H1 (cell line): ENCODE measurements around the gene KCNA2. TPM values are rescaled to one million over a fixed set of nuclear protein-coding genes. Genes with fewer than 3 reads are reported as not detected.

Experiments used
- CTCF ChIA-PET: fragments of 300-600 bp; sonication (Branson Sonifier 250); formaldehyde crosslinking; loops from one replicate; lab custom pipeline; 2021; ENCODE audit not compliant: partially characterized antibody; lab: Charles Lee
- POLR2A ChIA-PET: fragments of 300-600 bp; sonication (Branson Sonifier 250); formaldehyde crosslinking; loops from one replicate; lab custom pipeline; 2021; ENCODE audit warnings: inconsistent platforms; ENCODE audit not compliant: partially characterized antibody; lab: Charles Lee
- DNase-seq, 2 experiments: peaks; one replicate each; pipeline versions ENCODE4 v3.0.0 to v3.0.0-alpha.2; 2010 to 2022; ENCODE audit warnings: low spot score in 2 of 2, low read depth in 1 of 2, mixed read lengths in 1 of 2
- FAIRE-seq: peaks from 2 replicates; lab custom pipeline; 2011; peaks lifted over from hg19 to GRCh38; lab: Jason Lieb, UNC
- H2AFZ ChIP-seq: 2 replicates; pipeline ENCODE4 v1.8.1; 2012; ENCODE audit warnings: low read length, inconsistent platforms
- H2AK5ac ChIP-seq: 2 replicates; pipeline ENCODE4 v1.6.1; 2013; ENCODE audit warnings: low read depth, low read length
- H2BK120ac ChIP-seq: replicated peaks from 2 replicates; pipeline ENCODE3; 2013; ENCODE audit warnings: low read depth, low read length, inconsistent platforms
- H2BK12ac ChIP-seq: 2 replicates; pipeline ENCODE4 v1.6.1; 2013; ENCODE audit warnings: low read depth, low read length
- H2BK15ac ChIP-seq: 2 replicates; pipeline ENCODE4 v1.6.1; 2013; ENCODE audit warnings: low read length
- H2BK20ac ChIP-seq: 2 replicates; pipeline ENCODE4 v1.6.1; 2013; ENCODE audit warnings: low read length
- H2BK5ac ChIP-seq: 2 replicates; pipeline ENCODE4 v1.6.1; 2013; ENCODE audit warnings: low read depth, low read length
- H3K14ac ChIP-seq: 2 replicates; pipeline ENCODE4 v1.6.1; 2013; ENCODE audit warnings: inconsistent platforms; ENCODE audit not compliant: insufficient read length
- H3K18ac ChIP-seq: 2 replicates; pipeline ENCODE4 v1.6.1; 2013; ENCODE audit warnings: low read length; ENCODE audit errors: extremely low read depth
- H3K23ac ChIP-seq: 2 replicates; pipeline ENCODE4 v1.6.1; 2013; ENCODE audit warnings: inconsistent platforms; ENCODE audit not compliant: insufficient read length
- H3K23me2 ChIP-seq: 2 replicates; pipeline ENCODE4 v1.6.1; 2013; ENCODE audit warnings: low read depth, low read length
- H3K27ac ChIP-seq: 2 replicates; pipeline ENCODE4 v1.6.1; 2011; ENCODE audit warnings: low read depth, low read length, inconsistent platforms
- H3K27me3 ChIP-seq, 4 experiments: replicated peaks in 1 of 4; 1 replicate in 1 of 4; 2 replicates in 3 of 4; pipeline versions ENCODE4 v1.6.1 to v1.8.1; 2011 to 2013; ENCODE audit warnings: low read length in 3 of 4, mild to moderate bottlenecking in 3 of 4, inconsistent platforms in 2 of 4, mixed read lengths in 2 of 4, moderate library complexity in 1 of 4; ENCODE audit not compliant: control insufficient read depth in 3 of 4, insufficient read depth in 3 of 4; ENCODE audit errors: extremely low read depth in 1 of 4
- H3K36me3 ChIP-seq, 4 experiments: 2 replicates each; pipeline versions ENCODE4 v1.6.1 to v1.8.1; 2011 to 2013; ENCODE audit warnings: mild to moderate bottlenecking in 4 of 4, low read length in 3 of 4, moderate library complexity in 2 of 4, control low read depth in 1 of 4, inconsistent platforms in 1 of 4; ENCODE audit not compliant: insufficient read depth in 4 of 4, control insufficient read depth in 2 of 4
- H3K4ac ChIP-seq: replicated peaks from 2 replicates; pipeline ENCODE3; 2013; ENCODE audit warnings: low read length, low read depth, mixed read lengths, inconsistent platforms; ENCODE audit not compliant: insufficient read length
- H3K4me1 ChIP-seq, 4 experiments: replicated peaks in 1 of 4; 1 replicate in 1 of 4; 2 replicates in 3 of 4; pipeline versions ENCODE4 v1.6.1 to v1.8.1; 2011 to 2013; ENCODE audit warnings: low read length in 3 of 4, inconsistent platforms in 2 of 4, mixed read lengths in 1 of 4; ENCODE audit not compliant: insufficient read depth in 4 of 4, control insufficient read depth in 3 of 4
- H3K4me2 ChIP-seq, 2 experiments: 2 replicates each; pipeline versions ENCODE4 v1.6.1 to v1.8.1; 2011 to 2013; ENCODE audit warnings: low read depth in 2 of 2, low read length in 2 of 2, control low read depth in 1 of 2, inconsistent platforms in 1 of 2, mild to moderate bottlenecking in 1 of 2; ENCODE audit not compliant: insufficient read depth in 1 of 2
- H3K4me3 ChIP-seq, 4 experiments: fragments of 200-600, 300-600 bp in 1 of 4; sonication (generic), shearing (Covaris generic), sonication (Bioruptor Twin) in 1 of 4; 2 replicates each; pipeline versions ENCODE4 v1.5.1 to v1.8.1; 2011 to 2016; ENCODE audit warnings: low read length in 4 of 4, low read depth in 3 of 4, control low read depth in 2 of 4, inconsistent platforms in 2 of 4, mild to moderate bottlenecking in 2 of 4, mixed read lengths in 1 of 4, moderate library complexity in 1 of 4; ENCODE audit not compliant: insufficient read depth in 2 of 4; ENCODE audit errors: extremely low read depth in 1 of 4
- H3K56ac ChIP-seq: replicated peaks from 2 replicates; pipeline ENCODE3; 2013; ENCODE audit warnings: low read depth, mild to moderate bottlenecking, mixed read lengths, low read length, inconsistent platforms; ENCODE audit not compliant: insufficient read length
- H3K79me1 ChIP-seq: 2 replicates; pipeline ENCODE4 v1.6.1; 2013; ENCODE audit warnings: low read depth, low read length, control low read depth
- H3K79me2 ChIP-seq, 2 experiments: 2 replicates each; pipeline versions ENCODE4 v1.6.1 to v1.8.1; 2012 to 2013; ENCODE audit warnings: low read length in 2 of 2, mild to moderate bottlenecking in 2 of 2, inconsistent platforms in 1 of 2; ENCODE audit not compliant: insufficient read depth in 2 of 2, control insufficient read depth in 1 of 2
- H3K9ac ChIP-seq, 4 experiments: replicated peaks in 1 of 4; 1 replicate in 1 of 4; 2 replicates in 3 of 4; pipeline versions ENCODE4 v1.6.1 to v1.8.1; 2011 to 2013; ENCODE audit warnings: low read depth in 3 of 4, low read length in 3 of 4, control low read depth in 2 of 4, mild to moderate bottlenecking in 2 of 4, moderate library complexity in 2 of 4, inconsistent platforms in 1 of 4; ENCODE audit errors: extremely low read depth in 1 of 4
- H3K9me3 ChIP-seq, 2 experiments: 2 replicates each; pipeline versions ENCODE4 v1.6.1 to v1.8.1; 2012 to 2013; ENCODE audit warnings: mild to moderate bottlenecking in 2 of 2, moderate library complexity in 2 of 2, control low read depth in 1 of 2, inconsistent platforms in 1 of 2, low read depth in 1 of 2, low read length in 1 of 2, mixed read lengths in 1 of 2; ENCODE audit not compliant: insufficient read depth in 2 of 2
- H4K20me1 ChIP-seq, 2 experiments: replicated peaks in 1 of 2; 2 replicates each; pipeline versions ENCODE3 to v1.8.1; 2011 to 2013; ENCODE audit warnings: inconsistent platforms in 2 of 2, low read length in 2 of 2, mild to moderate bottlenecking in 1 of 2; ENCODE audit not compliant: insufficient read depth in 2 of 2, control insufficient read depth in 1 of 2
- H4K5ac ChIP-seq: 2 replicates; pipeline ENCODE4 v1.6.1; 2013; ENCODE audit warnings: low read length, low read depth, mixed read lengths, inconsistent platforms; ENCODE audit not compliant: insufficient read length
- H4K8ac ChIP-seq: 2 replicates; pipeline ENCODE4 v1.8.0; 2013; ENCODE audit warnings: mild to moderate bottlenecking, moderate library complexity, low read length, inconsistent platforms; ENCODE audit not compliant: insufficient read depth; ENCODE audit errors: extremely low read depth
- H4K91ac ChIP-seq: replicated peaks from 2 replicates; pipeline ENCODE3; 2013; ENCODE audit warnings: low read length, mixed read lengths, inconsistent platforms; ENCODE audit not compliant: insufficient read length
- ATF2 ChIP-seq: IDR thresholded peaks from 2 replicates; pipeline ENCODE4 v1.6.1; 2012; ENCODE audit warnings: low read length, inconsistent platforms
- CHD1 ChIP-seq: IDR thresholded peaks from 2 replicates; pipeline ENCODE4 v1.6.1; 2012; ENCODE audit warnings: low read depth, low read length, improper control_type of control experiment
- CHD2 ChIP-seq: IDR thresholded peaks from 2 replicates; pipeline ENCODE4 v1.6.1; 2012; ENCODE audit warnings: low read length, improper control_type of control experiment
- E2F6 ChIP-seq: IDR thresholded peaks from 2 replicates; pipeline ENCODE4 v1.6.1; 2012; ENCODE audit warnings: inconsistent platforms
- EP300 ChIP-seq, 2 experiments: IDR thresholded peaks; 1 replicate in 1 of 2; 2 replicates in 1 of 2; pipeline ENCODE4 v1.6.1; 2011 to 2012; ENCODE audit warnings: low read depth in 2 of 2, low read length in 2 of 2, mild to moderate bottlenecking in 2 of 2, borderline replicate concordance in 1 of 2, inconsistent platforms in 1 of 2, moderate library complexity in 1 of 2
- FOSL1 ChIP-seq: IDR thresholded peaks from 2 replicates; pipeline ENCODE4 v1.6.1; 2011; ENCODE audit warnings: mild to moderate bottlenecking, low read depth, low read length, moderate library complexity; ENCODE audit not compliant: insufficient read depth
- GTF2F1 ChIP-seq: IDR thresholded peaks from 2 replicates; pipeline ENCODE4 v1.6.1; 2012; ENCODE audit warnings: low read depth, low read length, improper control_type of control experiment, borderline replicate concordance
- RAD21 ChIP-seq, 2 experiments: IDR thresholded peaks in 1 of 2; conservative IDR thresholded peaks in 1 of 2; 2 replicates each; pipeline ENCODE4 v1.6.1; 2011; ENCODE audit warnings: low read depth in 2 of 2, low read length in 2 of 2, improper control_type of control experiment in 1 of 2, inconsistent platforms in 1 of 2, mild to moderate bottlenecking in 1 of 2, moderate library complexity in 1 of 2
- SRF ChIP-seq: IDR thresholded peaks from 2 replicates; pipeline ENCODE4 v1.6.1; 2011; ENCODE audit warnings: mild to moderate bottlenecking, low read depth, low read length, moderate library complexity
- TAF7 ChIP-seq: optimal IDR thresholded peaks from 2 replicates; pipeline ENCODE3; 2011; ENCODE audit warnings: low read depth, mild to moderate bottlenecking, inconsistent platforms, low read length, moderate library complexity, borderline replicate concordance
- TEAD4 ChIP-seq: IDR thresholded peaks from 2 replicates; pipeline ENCODE4 v1.6.1; 2012; ENCODE audit warnings: low read depth, low read length, inconsistent platforms, mixed read lengths
- WGBS, 2 experiments: shearing (Covaris generic) in 1 of 2; methylation state at CpG; one replicate each; pipeline versions ENCODE4 v1.1.6 to v1.1.7; 2013 to 2015; ENCODE audit warnings: low lambda C conversion rate in 2 of 2, mixed read lengths in 2 of 2, inconsistent platforms in 1 of 2, low coverage in 1 of 2, missing lambda C conversion rate in 1 of 2; ENCODE audit not compliant: insufficient replicate concordance in 2 of 2, insufficient coverage in 1 of 2, insufficient read length in 1 of 2; ENCODE audit errors: extremely low coverage in 1 of 2, missing lambda C conversion rate in 1 of 2; 5-methylcytosine and 5-hydroxymethylcytosine counted together
- polyA plus RNA-seq, 7 experiments: library from polyadenylated mRNA; depleted of rRNA in 3 of 7; stranded (reverse) in 5 of 7; unstranded in 2 of 7; fragments of >200 nt in 5 of 7; fragments of 200-250 nt in 2 of 7; gene quantifications; 1 replicate in 5 of 7; 2 replicates in 1 of 7; 4 replicates in 1 of 7; pipeline versions ENCODE4 v1.2.1 to v1.2.3, GENCODE V29; 2011 to 2013; ENCODE audit warnings: missing spikeins in 2 of 7, mixed read lengths in 2 of 7
- total RNA-seq: library from RNA; stranded (reverse); fragmentation: NEBNext Ultra II Directional; extraction: Animal tissue kit (Norgen Biotek cat#: 25700); gene quantifications from 2 replicates; pipeline ENCODE4 v1.2.1, GENCODE V29; 2021

The KCNA2 gene
- total and polyA plus RNA-seq, 2 of the 8 experiments (the other 6 are each of a cell fraction or from before 2014, with no cell fraction given), result 0.26 to 0.78 TPM

- Histone ChIP-seq H3K23me2 (no peaks in the 10 kb centered on the region), H3K79me1 (no peaks in the 10 kb centered on the region), H2BK20ac (no peak overlapping the region), H3K18ac (no peak overlapping the region), H3K4me3 (no peak overlapping the region), H3K4me1 (no peaks in the 10 kb centered on the region), H2BK5ac (no peak overlapping the region), H2AFZ (no peak overlapping the region), H3K27ac (no peak overlapping the region), H2BK15ac (no peak overlapping the region), H3K23ac (no peak overlapping the region), H3K27me3 (peaks cover 0 to 8% (median 0%) of the 10 kb centered on the region in 4 experiments; a peak in 1 of 7 replicates), H2AK5ac (no peak overlapping the region), H3K9me3 (no peaks in the 10 kb centered on the region), H3K9ac (no peak overlapping the region), H3K4me2 (no peak overlapping the region), H3K4ac (no peak overlapping the region), H3K79me2 (no peaks in the 10 kb centered on the region), H4K91ac (no peak overlapping the region), H4K8ac (no peak overlapping the region), H3K14ac (no peak overlapping the region), H2BK12ac (no peak overlapping the region), H3K56ac (no peak overlapping the region), H2BK120ac (no peak overlapping the region), H3K36me3 (no peaks in the 10 kb centered on the region), H4K5ac (no peak overlapping the region), H4K20me1 (no peaks in the 10 kb centered on the region)
- 80% methylated on average over 1 of the region's 1 CpG; no CpG with 5 or more reads in 1 of the 2 experiments for WGBS, 2 experiments
- DNase-seq (no peak), FAIRE-seq (no peak)
- ChIA-PET CTCF (interaction anchor here (1.8 to 6.3 kb wide), 4 partner anchors 14 to 148 kb away, joined by 7 to 86 read pairs (median 38); no protein-coding TSS in a partner anchor), POLR2A (no interaction called here)
- no peak for TF ChIP-seq TEAD4
- no peak for TF ChIP-seq EP300 (IDR thresholded peaks at IDR 0.05; ENCODE audit: borderline replicate concordance in 1 of 2, low read depth in 2 of 2, low read length in 2 of 2)
- no peak for TF ChIP-seq TAF7
- no peak for TF ChIP-seq ATF2
- no peak for TF ChIP-seq RAD21 (IDR thresholded peaks at IDR 0.05 in 1 of 2, conservative IDR thresholded peaks at IDR 0.05 in 1 of 2; ENCODE audit: low read depth in 2 of 2, low read length in 2 of 2)
- TF ChIP-seq CHD2, result no peak
- no peak for TF ChIP-seq CHD1
- TF ChIP-seq FOSL1, result no peak
- no peak for TF ChIP-seq E2F6
- TF ChIP-seq SRF, result no peak
- TF ChIP-seq GTF2F1, result no peak
Observed at GRCh38 chr1:110634086-110634454, 27.9 kb upstream of the KCNA2 start.
